ENCODE results near the gene GRID2.

Gene GRID2

GRCh38 chr4:93722446-93722845 is 1418.7 kb downstream of the GRID2 start:
- DNase-seq: no peak

- no peak for DNase-seq
Measured at GRCh38 chr4:93730251-93730650, 1426.5 kb downstream of the GRID2 start.

- no peak for DNase-seq
Measured at GRCh38 chr4:93730760-93731159, 1427.0 kb downstream of the GRID2 start.

- DNase-seq: no peak
Measured at GRCh38 chr4:93731456-93731855, 1427.7 kb downstream of the GRID2 start.

GRCh38 chr4:93732509-93732908 is 1428.7 kb downstream of the GRID2 start:
- DNase-seq: no peak

GRCh38 chr4:93740890-93741289 is 1437.1 kb downstream of the GRID2 start:
- DNase-seq: no peak

- no peak for DNase-seq
Measured at GRCh38 chr4:93743022-93743421, 1439.3 kb downstream of the GRID2 start.

GRCh38 chr4:93743635-93744034 is 1439.9 kb downstream of the GRID2 start:
- no peak for DNase-seq

GRCh38 chr4:93744961-93745360 is 1441.2 kb downstream of the GRID2 start:
- no peak for DNase-seq

GRCh38 chr4:93746031-93746430 is 1442.3 kb downstream of the GRID2 start:
- DNase-seq: no peak

GRCh38 chr4:93747220-93747619 is 1443.5 kb downstream of the GRID2 start:
- no peak for DNase-seq

GRCh38 chr4:93748373-93749291 is 1444.9 kb downstream of the GRID2 start:
- no peak for DNase-seq

- no peak for DNase-seq
Measured at GRCh38 chr4:93749292-93749761, 1445.6 kb downstream of the GRID2 start.

- no peak for DNase-seq
Measured at GRCh38 chr4:93751411-93751810, 1447.6 kb downstream of the GRID2 start.

- no peak for DNase-seq
Measured at GRCh38 chr4:93756101-93756500, 1452.3 kb downstream of the GRID2 start.

- DNase-seq: no peak
Measured at GRCh38 chr4:93759506-93759905, 1455.7 kb downstream of the GRID2 start.

- DNase-seq: no peak
Measured at GRCh38 chr4:93760284-93760683, 1456.5 kb downstream of the GRID2 start.

GRCh38 chr4:93761286-93761685 is 1457.5 kb downstream of the GRID2 start:
- no peak for DNase-seq

- no peak for DNase-seq
Measured at GRCh38 chr4:93764639-93765246, 1461.0 kb downstream of the GRID2 start.

- DNase-seq: no peak
Measured at GRCh38 chr4:93767917-93768316, 1464.2 kb downstream of the GRID2 start.

- no peak for DNase-seq
Measured at GRCh38 chr4:93770201-93770600, 1466.4 kb downstream of the GRID2 start.

GRCh38 chr4:93771640-93772411 is 1468.1 kb downstream of the GRID2 start:
- no peak for DNase-seq

GRCh38 chr4:93772858-93773257 is 1469.1 kb downstream of the GRID2 start:
- no peak for DNase-seq

All from stimulated activated CD4-positive, alpha-beta T cell treated with anti-CD3 and anti-CD28 coated beads, Interleukin-2, amount 100 ng/mL, for 48 hours (primary cell).